Stimulated activated naive CD8-positive, alpha-beta T cell treated with anti-CD3 and anti-CD28 coated beads, Interleukin-15, amount 100 ng/mL, for 72 hours (primary cell): ENCODE data around the gene UNC119.

Experiments used
- ATAC-seq: fragments of 150-1000 bp; cut with Tn5 transposase; 2 replicates; pipeline ENCODE4 v1.10.0; 2021; ENCODE audit warnings: mild to moderate bottlenecking, moderate library complexity
- DNase-seq, 2 donors: peaks; one replicate each; pipeline ENCODE4 v3.0.0; 2021 to 2022
- H3K27ac Mint-ChIP-seq, 2 donors: one replicate each; pipeline ENCODE4 v1.8.0; 2022; ENCODE audit warnings: mild to moderate bottlenecking in 2 of 2, mixed read lengths in 2 of 2, moderate library complexity in 2 of 2
- H3K27me3 Mint-ChIP-seq: one replicate; pipeline ENCODE4 v1.8.0; 2022; ENCODE audit warnings: mixed read lengths
- H3K4me1 Mint-ChIP-seq: one replicate; pipeline ENCODE4 v1.8.0; 2022; ENCODE audit warnings: mild to moderate bottlenecking, mixed read lengths
- H3K4me3 Mint-ChIP-seq, 2 donors: one replicate each; pipeline ENCODE4 v1.8.0; 2022; ENCODE audit warnings: mild to moderate bottlenecking in 2 of 2, mixed read lengths in 2 of 2, moderate library complexity in 1 of 2
- H3K9me3 Mint-ChIP-seq, 2 donors: one replicate each; pipeline ENCODE4 v1.8.0; 2022; ENCODE audit warnings: mixed read lengths in 2 of 2

Gene UNC119

DNA sequence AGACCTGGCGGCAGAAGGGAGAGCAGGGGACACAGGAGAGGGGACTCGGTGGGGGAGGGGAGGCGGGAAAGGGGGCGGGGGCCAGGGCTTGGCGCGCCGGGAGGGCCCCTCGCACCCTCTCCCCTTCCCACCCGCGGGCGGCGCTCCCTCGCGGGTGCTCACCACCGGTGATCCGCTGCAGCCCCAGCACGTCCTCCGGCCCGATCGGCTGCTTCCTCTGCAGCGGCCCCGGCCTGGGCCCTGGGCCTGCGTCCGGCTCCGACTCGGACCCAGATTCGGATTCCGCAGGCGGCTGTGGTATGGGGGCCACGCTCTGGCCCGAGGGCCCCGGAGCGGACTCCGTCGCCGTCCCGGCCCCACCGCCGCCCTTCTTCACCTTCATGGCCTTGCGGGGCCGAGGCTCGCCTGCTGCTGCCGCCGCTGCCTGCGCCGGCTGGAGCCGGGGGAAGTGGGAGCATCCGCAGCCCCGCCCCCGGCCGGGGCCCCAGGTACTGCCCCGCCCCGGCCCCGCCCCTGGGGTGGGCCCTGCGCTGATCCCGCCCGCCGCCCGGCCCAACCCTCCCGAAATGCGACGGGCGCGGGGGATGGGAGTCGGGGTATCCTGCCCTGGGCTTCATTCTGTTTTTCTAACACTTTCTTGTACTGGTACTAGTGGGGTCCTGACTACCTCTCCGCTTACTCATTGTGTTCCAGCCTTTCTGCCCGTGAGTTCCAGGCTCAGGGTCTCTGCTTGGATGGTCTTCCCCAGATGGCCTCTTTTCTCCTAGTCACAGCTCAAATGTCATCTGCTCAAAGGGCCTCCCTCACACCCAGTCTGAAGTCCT, at the start of gene UNC119:
Gene UNC119 (minus strand): TSS at position 449 of the 824 bp plus-strand sequence. CDS start 67 bp downstream, at position 382.
- H3K27me3 Mint-ChIP-seq: no peaks in the 10 kb centered on the region
- ATAC-seq (peak; percentile 81), DNase-seq (peak; percentile 74 to 76)
- H3K4me3 Mint-ChIP-seq: peak within 1 kb of the TSS; percentile 86 to 96
- H3K27ac Mint-ChIP-seq: peak within 1 kb of the TSS; percentile 89 to 97
- peaks cover 63% of the 10 kb centered on the region for H3K4me1 Mint-ChIP-seq
- H3K9me3 Mint-ChIP-seq: no peaks in the 10 kb centered on the region

DNA sequence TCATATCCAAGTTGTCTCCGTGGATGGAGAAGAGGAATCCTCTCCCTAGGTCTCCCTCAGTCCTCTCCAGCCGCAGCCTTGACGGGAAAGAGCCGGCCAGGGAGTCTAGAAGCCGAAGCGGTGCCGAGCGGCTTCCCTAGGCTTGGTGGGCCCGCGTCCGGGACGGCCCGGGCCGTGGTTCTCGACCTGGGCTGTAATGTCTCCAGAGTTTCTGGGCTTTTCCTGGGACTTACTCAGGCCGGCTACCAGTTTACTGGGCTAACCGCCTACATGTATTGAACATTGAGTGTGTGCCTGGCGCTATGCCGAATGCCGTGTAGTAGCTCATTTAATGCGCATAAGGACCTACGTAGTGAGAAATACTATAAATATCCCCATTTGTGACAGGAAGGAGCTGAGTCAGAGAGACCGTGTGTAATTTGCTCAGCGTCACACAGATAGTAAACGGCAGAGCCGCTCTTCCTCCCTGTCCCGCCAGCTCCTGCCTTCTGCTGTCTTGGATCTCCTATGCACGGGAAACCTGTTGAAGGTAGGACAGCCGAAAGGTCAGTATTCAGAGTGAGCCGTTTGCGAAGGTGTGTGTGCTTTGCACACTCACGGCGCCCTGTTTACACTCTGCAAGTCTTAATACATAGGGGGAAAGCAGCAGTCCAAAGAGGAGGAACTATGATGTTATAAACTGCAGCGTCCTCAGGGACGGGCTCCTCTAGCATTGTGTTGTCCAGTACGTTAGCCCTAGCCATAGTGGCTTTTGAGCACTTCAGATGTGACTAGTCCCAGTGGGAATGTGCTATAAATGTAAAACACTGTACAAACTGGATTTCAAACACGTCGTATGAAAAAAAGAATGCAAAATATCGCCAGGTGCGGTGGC, 47.1 kb upstream of the UNC119 start:
- Mint-ChIP-seq H3K4me3 (peak overlapping the region; percentile 95 to 99), H3K27ac (peak overlapping the region; percentile 98), H3K9me3 (no peaks in the 10 kb centered on the region), H3K4me1 (peaks cover 24% of the 10 kb centered on the region), H3K27me3 (no peaks in the 10 kb centered on the region)
- ATAC-seq (peak; percentile 85), DNase-seq (peak; percentile 73 to 77)

DNA sequence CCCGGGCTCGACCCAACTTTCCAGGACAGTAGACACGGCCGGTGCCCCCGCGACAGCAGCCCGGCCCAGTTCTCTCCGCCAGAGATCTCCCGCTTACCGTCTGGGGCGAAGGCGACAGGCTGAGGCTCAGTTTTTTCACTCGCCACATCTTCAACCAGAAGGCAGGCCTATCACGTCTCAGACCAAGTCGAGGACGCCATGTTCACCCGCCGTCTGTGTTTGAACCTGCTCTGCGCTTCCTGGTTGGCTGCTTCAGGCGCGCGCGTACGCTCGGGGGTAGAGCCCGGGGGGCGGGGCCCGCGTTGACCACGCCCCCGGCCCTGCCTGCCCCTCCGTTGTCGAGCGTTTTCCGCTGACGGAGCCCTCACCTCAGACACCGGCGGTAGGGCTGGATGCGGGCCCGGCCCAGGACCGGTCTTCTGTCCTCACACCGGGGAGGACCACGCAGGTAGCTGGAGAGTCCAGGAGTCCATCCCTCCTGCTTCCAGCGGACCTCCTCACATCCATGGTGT, 46.4 kb upstream of the UNC119 start, which contains the start of gene SPAG5:
Gene SPAG5 (minus strand): TSS at position 227 of the 512 bp plus-strand sequence. CDS start 79 bp downstream, at position 148.
- Mint-ChIP-seq H3K27me3 (no peaks in the 10 kb centered on the region), H3K9me3 (no peaks in the 10 kb centered on the region), H3K4me3 (peak within 1 kb of the TSS; percentile 95 to 99), H3K27ac (peak within 1 kb of the TSS; percentile 98), H3K4me1 (peaks cover 24% of the 10 kb centered on the region)
- DNase-seq (peak; percentile 97 to 98), ATAC-seq (peak; percentile 95)

DNA sequence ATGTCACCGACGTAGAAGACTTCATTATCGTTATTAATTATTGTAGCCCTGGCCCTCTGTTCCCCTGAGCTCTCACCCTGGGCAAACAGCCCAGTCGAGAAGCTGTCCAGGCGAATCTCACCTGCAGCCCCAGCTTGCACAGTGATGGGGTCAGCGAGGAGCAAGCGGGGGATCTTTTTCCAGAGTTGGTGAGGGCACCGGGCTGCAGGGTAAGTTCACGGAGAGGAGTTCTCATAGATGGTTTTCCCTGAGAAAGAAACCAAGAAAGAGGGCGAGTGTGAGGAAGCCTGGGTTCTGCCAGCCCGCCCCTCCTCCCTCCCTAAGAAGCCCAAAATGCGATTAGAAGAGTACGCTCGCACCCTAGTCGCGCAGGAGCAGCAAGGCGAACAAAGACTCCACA, 46.0 kb upstream of the UNC119 start:
- ATAC-seq (peak; percentile 2), DNase-seq (no peak)

DNA sequence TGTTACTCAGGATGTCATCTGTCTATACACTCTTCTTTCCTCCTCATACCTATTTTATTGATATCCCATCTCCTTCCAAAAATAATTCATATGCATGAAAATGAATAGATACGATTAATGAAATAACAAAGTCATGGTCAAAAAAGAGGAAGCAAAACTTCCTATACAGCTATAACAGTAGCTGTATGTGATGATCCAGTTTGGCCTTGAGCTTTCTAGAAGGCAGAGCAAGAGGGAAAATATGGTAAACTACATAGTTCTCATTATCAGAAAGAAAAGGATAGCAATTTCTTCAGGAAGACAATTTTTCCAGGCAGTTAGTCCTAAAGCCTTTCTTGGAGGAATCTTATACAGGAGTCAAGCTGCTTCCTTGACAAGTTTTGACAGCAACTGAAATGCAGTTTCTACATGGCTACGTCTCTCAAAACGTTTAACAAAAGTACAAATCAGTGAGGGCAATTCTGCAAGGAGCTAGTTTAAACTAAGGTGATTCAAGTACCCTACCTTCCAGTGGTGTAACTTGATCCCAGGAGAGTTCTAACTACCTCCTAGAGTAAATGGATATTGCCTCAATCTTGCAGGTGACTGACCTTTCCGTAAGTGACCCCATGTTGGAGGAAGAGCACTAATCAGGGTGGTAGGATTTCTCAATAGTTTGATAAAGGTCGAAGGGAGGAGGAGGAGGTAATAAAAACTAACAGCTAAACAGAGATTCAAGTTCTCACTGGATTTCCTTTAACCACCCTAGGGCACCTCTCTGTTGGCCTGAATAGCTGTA, 45.4 kb upstream of the UNC119 start:
- H3K4me1 Mint-ChIP-seq: peaks cover 24% of the 10 kb centered on the region
- no peak for DNase-seq
- H3K27ac Mint-ChIP-seq: peak overlapping the region; percentile 98
- no peaks in the 10 kb centered on the region for H3K27me3 Mint-ChIP-seq
- no peak for ATAC-seq
- H3K4me3 Mint-ChIP-seq: peak overlapping the region; percentile 95 to 99
- H3K9me3 Mint-ChIP-seq: no peaks in the 10 kb centered on the region

More for the DNA sequence above, 46.0 kb upstream of the UNC119 start:
- H3K27ac Mint-ChIP-seq: peak overlapping the region; percentile 98
- H3K27me3 Mint-ChIP-seq: no peaks in the 10 kb centered on the region
- peaks cover 24% of the 10 kb centered on the region for H3K4me1 Mint-ChIP-seq
- peak overlapping the region; percentile 95 to 99 for H3K4me3 Mint-ChIP-seq
- H3K9me3 Mint-ChIP-seq: no peaks in the 10 kb centered on the region

DNA sequence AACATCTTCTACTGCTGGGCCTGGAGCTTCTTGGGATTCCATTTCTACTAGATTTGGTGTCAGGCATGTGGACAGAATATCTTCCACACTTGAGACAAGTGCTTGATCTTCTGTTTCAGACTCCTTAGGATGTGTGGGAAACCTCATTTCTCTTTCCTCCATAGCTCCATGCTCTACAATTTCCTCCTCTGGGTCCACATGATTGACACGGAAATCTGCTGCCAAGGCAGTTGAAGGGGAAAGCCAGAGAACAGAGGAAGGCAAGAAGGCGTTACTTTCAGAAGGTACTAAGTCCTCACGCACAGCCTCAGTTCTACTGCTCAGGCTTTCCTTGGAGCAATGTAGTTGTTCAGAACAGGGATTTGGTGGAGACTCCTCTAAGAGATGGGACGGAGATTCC, 39.8 kb upstream of the UNC119 start:
- no peak for DNase-seq
- no peak for ATAC-seq
- Mint-ChIP-seq H3K9me3 (no peaks in the 10 kb centered on the region), H3K27ac (no peak overlapping the region), H3K27me3 (no peaks in the 10 kb centered on the region), H3K4me1 (peaks cover 2% of the 10 kb centered on the region), H3K4me3 (no peak overlapping the region)

DNA sequence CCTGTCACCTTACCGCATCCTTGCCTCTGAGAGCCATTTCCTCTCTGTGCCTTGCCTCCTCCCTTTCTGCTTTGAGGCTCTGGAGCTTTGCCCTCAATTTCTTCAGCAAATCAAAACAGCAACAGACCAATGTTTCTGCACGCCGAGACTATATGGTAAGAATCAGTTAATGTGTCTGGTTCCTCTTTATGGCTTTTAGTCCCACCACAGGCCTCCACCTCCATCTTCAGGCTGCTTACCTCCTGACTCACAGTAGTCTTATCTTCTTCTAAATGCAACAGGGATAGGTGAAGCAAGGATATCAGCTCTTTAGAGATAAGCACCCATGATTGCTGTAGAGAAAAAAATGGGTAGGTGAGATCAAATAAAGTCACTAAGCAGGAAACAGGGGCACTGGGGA, 33.4 kb upstream of the UNC119 start:
- Mint-ChIP-seq H3K4me3 (no peak overlapping the region), H3K4me1 (no peaks in the 10 kb centered on the region), H3K27me3 (no peaks in the 10 kb centered on the region), H3K27ac (no peak overlapping the region), H3K9me3 (no peaks in the 10 kb centered on the region)
- ATAC-seq (no peak), DNase-seq (no peak)

DNA sequence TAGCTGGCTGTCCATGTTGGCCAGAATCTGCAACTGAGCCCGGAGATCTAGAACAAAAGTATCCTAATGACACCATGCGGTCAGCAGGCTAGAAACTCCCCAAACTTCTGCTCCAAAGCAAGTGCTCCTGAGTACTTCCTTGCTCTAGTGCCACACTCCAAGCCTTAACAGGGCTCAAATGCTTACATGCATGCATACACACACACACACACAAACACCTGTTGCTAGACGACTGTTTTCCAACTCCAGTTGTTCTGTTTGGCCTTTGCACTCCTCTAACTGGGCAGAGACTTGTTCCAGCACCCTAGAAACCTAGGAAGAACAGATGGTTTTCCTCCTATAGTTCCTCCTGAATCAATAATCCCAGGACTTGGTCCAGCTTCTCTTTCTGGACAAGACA, 32.0 kb upstream of the UNC119 start:
- Mint-ChIP-seq H3K9me3 (no peaks in the 10 kb centered on the region), H3K27ac (no peak overlapping the region), H3K27me3 (no peaks in the 10 kb centered on the region), H3K4me3 (no peak overlapping the region), H3K4me1 (no peaks in the 10 kb centered on the region)
- DNase-seq (no peak), ATAC-seq (no peak)

DNA sequence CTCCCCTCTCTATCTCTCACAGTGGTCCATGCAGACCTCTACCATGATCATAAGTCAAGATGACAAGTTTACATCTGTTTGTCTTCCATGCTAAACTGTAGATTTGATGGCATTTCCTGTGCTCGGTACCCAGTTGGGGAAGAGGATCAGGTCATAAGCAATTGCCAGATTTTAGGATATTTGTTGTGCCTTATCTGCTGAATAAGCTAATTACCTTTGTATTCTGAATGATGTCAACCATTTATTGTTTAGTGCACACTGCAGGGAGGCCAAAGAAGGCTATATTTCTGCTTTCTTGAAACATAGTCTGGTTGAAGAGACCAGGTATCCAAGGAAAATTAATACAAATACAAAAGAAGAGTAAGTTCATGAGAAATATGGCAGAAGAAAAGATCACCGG, 30.1 kb upstream of the UNC119 start:
- H3K4me3 Mint-ChIP-seq: no peak overlapping the region
- ATAC-seq (no peak), DNase-seq (no peak)
- H3K27me3 Mint-ChIP-seq: no peaks in the 10 kb centered on the region
- H3K9me3 Mint-ChIP-seq: no peaks in the 10 kb centered on the region
- H3K27ac Mint-ChIP-seq: no peak overlapping the region
- H3K4me1 Mint-ChIP-seq: no peaks in the 10 kb centered on the region

DNA sequence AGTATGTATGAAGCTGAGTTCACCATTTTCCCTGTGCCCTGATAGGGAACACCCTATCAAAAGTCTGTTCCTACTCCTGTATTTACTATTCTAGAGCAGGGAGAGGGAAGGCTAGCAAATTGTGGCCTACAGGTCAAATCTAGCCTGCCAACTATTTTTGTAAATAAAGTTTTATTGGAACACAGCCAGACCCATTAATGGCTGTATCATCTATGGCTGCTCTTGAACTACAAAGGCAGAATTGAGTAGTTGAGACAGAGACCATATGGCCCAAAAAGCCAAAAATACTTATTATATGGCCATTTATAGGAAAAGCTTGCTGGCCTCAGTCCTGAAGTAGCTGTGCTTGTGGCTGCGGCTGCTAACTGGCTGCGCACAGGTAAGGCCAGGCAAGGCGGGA, 28.5 kb upstream of the UNC119 start:
- Mint-ChIP-seq H3K4me1 (peaks cover 13% of the 10 kb centered on the region), H3K4me3 (no peak overlapping the region), H3K9me3 (no peaks in the 10 kb centered on the region), H3K27me3 (no peaks in the 10 kb centered on the region), H3K27ac (no peak overlapping the region)
- ATAC-seq (no peak), DNase-seq (no peak)

DNA sequence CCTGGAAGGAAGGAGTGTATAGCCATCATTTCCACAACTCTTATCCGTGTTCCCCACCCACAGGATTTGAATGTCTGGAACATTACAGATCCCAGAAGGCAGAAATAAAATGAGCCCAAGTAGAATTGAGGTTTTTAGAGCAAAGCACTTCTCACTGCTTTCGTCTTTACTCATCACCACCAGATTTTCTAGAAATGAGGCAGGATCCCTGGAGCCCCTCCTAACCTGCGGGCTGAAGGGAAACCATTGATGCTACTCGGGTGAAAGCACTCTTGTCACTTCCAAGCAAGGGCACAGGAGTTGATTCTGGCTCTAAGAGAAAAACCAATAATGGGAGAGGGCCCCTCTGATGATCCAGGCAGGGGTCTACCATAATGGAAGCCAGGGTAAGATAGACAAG, 27.1 kb upstream of the UNC119 start:
- H3K4me1 Mint-ChIP-seq: peaks cover 27% of the 10 kb centered on the region
- H3K27ac Mint-ChIP-seq: no peak overlapping the region
- no peaks in the 10 kb centered on the region for H3K27me3 Mint-ChIP-seq
- no peaks in the 10 kb centered on the region for H3K9me3 Mint-ChIP-seq
- ATAC-seq: no peak
- no peak for DNase-seq
- no peak overlapping the region for H3K4me3 Mint-ChIP-seq

DNA sequence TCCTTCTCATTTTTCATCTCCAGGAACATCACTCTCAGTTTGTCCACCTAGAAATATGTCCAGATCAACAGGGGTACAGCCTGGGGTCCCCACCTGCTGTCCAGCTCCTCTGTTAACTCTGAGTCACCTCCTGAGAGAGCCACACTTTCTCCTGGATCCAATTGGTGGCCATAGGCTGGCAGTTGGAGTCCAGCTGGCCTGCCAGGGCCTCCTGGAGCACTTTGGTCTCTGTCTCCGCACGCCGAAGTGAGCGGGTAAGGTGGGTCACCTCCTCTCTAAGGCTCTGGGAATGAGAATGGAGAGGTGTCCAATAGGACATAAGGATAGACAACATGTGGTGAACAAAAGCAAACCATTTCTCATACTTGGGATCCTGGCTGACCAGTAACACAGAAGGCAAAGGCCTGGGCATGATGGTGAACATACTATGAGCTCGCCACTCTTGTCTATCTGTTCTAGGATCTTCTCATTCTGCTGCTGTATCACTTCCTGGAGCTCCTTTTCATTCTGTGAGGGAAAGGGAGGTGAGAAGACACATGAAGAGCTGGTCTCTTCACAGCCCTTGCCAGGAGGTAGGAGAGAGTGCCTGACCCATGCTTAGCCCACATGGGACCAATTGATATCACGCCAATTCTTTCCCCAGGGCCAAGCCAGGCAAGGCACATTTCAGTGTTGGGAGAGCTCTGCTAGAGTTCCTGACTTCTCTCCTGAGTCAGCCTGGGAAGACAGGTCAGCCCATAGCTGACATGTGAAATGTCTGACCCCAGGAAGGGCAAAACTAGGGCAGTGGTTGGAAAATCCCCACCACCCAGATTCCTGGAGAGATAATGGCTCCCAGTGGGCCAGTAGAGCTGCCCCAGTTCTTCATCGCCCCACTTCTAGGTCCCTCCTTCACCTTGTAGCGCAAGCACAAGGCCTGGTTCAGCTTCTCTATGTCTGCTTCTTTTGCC, 26.1 kb upstream of the UNC119 start:
- H3K4me3 Mint-ChIP-seq: no peak overlapping the region
- no peak for ATAC-seq
- no peak for DNase-seq
- H3K4me1 Mint-ChIP-seq: peaks cover 37% of the 10 kb centered on the region
- H3K27me3 Mint-ChIP-seq: no peaks in the 10 kb centered on the region
- H3K9me3 Mint-ChIP-seq: no peaks in the 10 kb centered on the region
- peak overlapping the region in 1 of 2 donors; percentile 4 for H3K27ac Mint-ChIP-seq

DNA sequence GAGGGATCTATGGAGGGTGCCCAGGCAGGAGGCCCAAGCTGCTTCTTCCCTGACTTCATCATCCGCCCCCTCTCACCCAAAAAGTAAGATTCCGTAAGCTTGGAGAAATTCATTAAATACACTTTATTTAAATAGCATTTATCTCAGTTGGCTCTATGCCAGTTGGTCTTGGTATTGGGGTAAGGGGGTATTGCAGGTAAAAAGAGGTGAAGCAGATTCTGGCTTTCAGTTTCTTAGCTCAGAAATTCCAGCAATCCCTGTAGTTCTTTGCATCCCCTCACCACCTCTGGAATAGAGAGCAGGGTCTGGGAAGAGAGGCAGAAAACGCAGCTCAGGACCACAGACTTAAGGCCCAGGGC, 25.0 kb upstream of the UNC119 start:
- Mint-ChIP-seq H3K27ac (no peak overlapping the region), H3K4me3 (no peak overlapping the region), H3K4me1 (peaks cover 45% of the 10 kb centered on the region), H3K9me3 (no peaks in the 10 kb centered on the region), H3K27me3 (no peaks in the 10 kb centered on the region)
- DNase-seq (no peak), ATAC-seq (no peak)

DNA sequence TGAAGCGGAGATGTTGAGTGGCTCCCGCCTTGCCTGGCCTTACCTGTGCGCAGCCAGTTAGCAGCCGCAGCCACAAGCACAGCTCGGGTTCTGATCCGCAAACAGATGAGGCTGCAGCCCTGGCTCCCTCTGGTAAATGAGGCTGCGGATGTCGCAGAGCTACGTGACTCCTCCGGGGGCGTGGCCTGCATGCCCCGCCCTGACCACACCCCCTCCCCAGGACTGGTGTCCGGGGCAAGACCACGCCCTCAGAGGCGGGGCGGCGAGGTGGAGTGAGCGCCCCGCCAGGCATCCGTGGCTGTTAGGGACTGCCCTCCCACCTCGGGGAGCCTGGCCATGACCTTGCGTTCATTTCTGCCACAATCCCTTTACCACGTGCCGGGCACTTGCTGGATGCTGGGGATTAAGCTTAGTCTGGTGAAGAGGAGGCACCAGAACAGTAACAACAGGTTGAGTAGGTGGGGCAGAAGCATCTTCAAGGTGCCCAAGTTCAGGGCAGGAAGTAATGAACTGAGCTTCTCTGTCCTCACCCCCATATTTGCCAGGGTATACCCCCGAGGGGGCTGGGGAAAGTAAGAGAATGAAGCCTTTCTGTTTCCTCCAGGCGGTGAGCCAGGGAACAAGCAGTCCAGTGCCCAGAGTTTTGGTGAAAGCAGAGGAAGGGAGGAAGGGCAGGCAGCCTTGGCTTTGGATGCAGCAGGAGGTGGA, 24.5 kb upstream of the UNC119 start, which contains the start of gene ALDOC:
Gene ALDOC (minus strand): TSS at position 138 of the 708 bp plus-strand sequence. CDS start 1,363 bp downstream, outside the sequence.
- DNase-seq: peak; percentile 96 to 97
- no peaks in the 10 kb centered on the region for H3K27me3 Mint-ChIP-seq
- peaks cover 50% of the 10 kb centered on the region for H3K4me1 Mint-ChIP-seq
- peak within 1 kb of the TSS; percentile 79 to 89 for H3K4me3 Mint-ChIP-seq
- H3K27ac Mint-ChIP-seq: peak within 1 kb of the TSS; percentile 60 to 83
- ATAC-seq: peak; percentile 95
- H3K9me3 Mint-ChIP-seq: no peaks in the 10 kb centered on the region
